HEK293 (cell line): ENCODE data around the gene TP53BP1.

ENCODE experiments used
- HOXA7 ChIP-seq: sonication (generic); formaldehyde crosslinking; IDR thresholded peaks from 2 replicates; pipeline ENCODE4 v1.8.1; 2022; ENCODE audit warnings: missing genetic modification reagents, borderline replicate concordance
- MEIS1 ChIP-seq: sonication (generic); formaldehyde crosslinking; IDR thresholded peaks from 2 replicates; pipeline ENCODE4 v1.8.1; 2022; ENCODE audit warnings: missing genetic modification reagents, mild to moderate bottlenecking, borderline replicate concordance
- MYNN ChIP-seq: fragments of 450-650 bp; formaldehyde crosslinking; IDR thresholded peaks from 2 replicates; pipeline ENCODE4 v1.5.1; 2016; ENCODE audit warnings: missing biosample characterization, missing genetic modification characterization, borderline replicate concordance
- MZF1 ChIP-seq: fragments of 450-650 bp; formaldehyde crosslinking; IDR thresholded peaks from 2 replicates; pipeline ENCODE4 v1.5.1; 2017; ENCODE audit warnings: missing biosample characterization, missing genetic modification characterization, borderline replicate concordance
- RBAK ChIP-seq: fragments of 450-650 bp; formaldehyde crosslinking; IDR thresholded peaks from 2 replicates; pipeline ENCODE4 v1.5.1; 2016; ENCODE audit warnings: missing biosample characterization, missing genetic modification characterization
- SCRT2 ChIP-seq: fragments of 450-650 bp; formaldehyde crosslinking; IDR thresholded peaks from 2 replicates; pipeline ENCODE4 v1.5.1; 2016; ENCODE audit warnings: missing biosample characterization, missing genetic modification characterization
- ZFP69B ChIP-seq: fragments of 450-650 bp; formaldehyde crosslinking; IDR thresholded peaks from 2 replicates; pipeline ENCODE4 v1.5.1; 2016; ENCODE audit warnings: missing biosample characterization, missing genetic modification characterization
- ZNF114 ChIP-seq: fragments of 450-650 bp; formaldehyde crosslinking; IDR thresholded peaks from 2 replicates; pipeline ENCODE4 v1.5.0; 2017; ENCODE audit warnings: missing biosample characterization, missing genetic modification characterization
- ZNF184 ChIP-seq: fragments of 450-650 bp; IDR thresholded peaks from 2 replicates; pipeline ENCODE4 v1.5.1; 2018; ENCODE audit warnings: missing biosample characterization, mild to moderate bottlenecking, missing genetic modification characterization
- ZXDB ChIP-seq: fragments of 450-650 bp; formaldehyde crosslinking; IDR thresholded peaks from 2 replicates; pipeline ENCODE4 v1.5.1; 2016; ENCODE audit warnings: missing biosample characterization, missing genetic modification characterization
- TF ChIP-seq, protein P1 (sequence below): fragments of 450-650 bp; formaldehyde crosslinking; IDR thresholded peaks from 2 replicates; pipeline ENCODE4 v1.5.1; 2016; ENCODE audit warnings: missing biosample characterization, missing genetic modification characterization
- TF ChIP-seq, protein P2 (sequence below): fragments of 450-650 bp; formaldehyde crosslinking; IDR thresholded peaks from 2 replicates; pipeline ENCODE4 v1.5.1; 2016; ENCODE audit warnings: missing biosample characterization, missing genetic modification characterization
- TF ChIP-seq, protein P3 (sequence below): fragments of 450-650 bp; formaldehyde crosslinking; IDR thresholded peaks from 2 replicates; pipeline ENCODE4 v1.5.0; 2017; ENCODE audit warnings: missing biosample characterization, missing genetic modification characterization, borderline replicate concordance

DNA sequence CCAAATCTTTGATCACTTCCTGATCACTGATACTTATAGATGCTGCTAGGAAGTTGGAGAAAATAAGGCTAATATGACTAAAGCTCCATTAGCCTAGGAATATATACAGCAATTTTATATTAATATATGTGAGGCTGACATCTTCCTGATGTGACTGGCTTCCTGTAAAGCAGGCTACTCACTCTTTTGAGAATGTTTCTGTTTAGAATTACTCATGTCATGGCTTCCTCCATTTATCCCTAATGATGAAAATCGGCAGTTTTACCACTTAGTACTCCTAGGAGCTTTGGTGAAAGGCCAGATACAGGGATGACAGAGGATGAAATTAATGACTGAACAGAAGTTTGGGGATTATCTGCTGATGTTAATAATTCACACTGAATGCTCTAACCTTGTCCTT, 20.6 kb upstream of the TP53BP1 start:
- no peak for TF ChIP-seq MYNN (tag by site-specific recombination)
- TF ChIP-seq ZNF184 (tag by site-specific recombination): no peak
- TF ChIP-seq, protein P1, sequence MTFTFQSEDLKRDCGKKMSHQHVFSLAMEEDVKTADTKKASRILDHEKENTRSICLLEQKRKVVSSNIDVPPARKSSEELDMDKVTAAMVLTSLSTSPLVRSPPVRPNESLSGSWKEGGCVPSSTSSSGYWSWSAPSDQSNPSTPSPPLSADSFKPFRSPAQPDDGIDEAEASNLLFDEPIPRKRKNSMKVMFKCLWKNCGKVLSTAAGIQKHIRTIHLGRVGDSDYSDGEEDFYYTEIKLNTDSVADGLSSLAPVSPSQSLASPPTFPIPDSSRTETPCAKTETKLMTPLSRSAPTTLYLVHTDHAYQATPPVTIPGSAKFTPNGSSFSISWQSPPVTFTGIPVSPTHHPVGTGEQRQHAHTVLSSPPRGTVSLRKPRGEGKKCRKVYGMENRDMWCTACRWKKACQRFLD (tag by site-specific recombination): no peak
- TF ChIP-seq, protein P2, sequence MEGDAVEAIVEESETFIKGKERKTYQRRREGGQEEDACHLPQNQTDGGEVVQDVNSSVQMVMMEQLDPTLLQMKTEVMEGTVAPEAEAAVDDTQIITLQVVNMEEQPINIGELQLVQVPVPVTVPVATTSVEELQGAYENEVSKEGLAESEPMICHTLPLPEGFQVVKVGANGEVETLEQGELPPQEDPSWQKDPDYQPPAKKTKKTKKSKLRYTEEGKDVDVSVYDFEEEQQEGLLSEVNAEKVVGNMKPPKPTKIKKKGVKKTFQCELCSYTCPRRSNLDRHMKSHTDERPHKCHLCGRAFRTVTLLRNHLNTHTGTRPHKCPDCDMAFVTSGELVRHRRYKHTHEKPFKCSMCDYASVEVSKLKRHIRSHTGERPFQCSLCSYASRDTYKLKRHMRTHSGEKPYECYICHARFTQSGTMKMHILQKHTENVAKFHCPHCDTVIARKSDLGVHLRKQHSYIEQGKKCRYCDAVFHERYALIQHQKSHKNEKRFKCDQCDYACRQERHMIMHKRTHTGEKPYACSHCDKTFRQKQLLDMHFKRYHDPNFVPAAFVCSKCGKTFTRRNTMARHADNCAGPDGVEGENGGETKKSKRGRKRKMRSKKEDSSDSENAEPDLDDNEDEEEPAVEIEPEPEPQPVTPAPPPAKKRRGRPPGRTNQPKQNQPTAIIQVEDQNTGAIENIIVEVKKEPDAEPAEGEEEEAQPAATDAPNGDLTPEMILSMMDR: no peak
- no peak for TF ChIP-seq MZF1 (tag by site-specific recombination)
- TF ChIP-seq SCRT2 (tag by site-specific recombination): no peak
- TF ChIP-seq ZFP69B: no peak
- TF ChIP-seq MEIS1 (CRISPR knock-in tag): no peak
- no peak for TF ChIP-seq ZXDB (tag by site-specific recombination)
- no peak for TF ChIP-seq HOXA7 (CRISPR knock-in tag)
- TF ChIP-seq RBAK (tag by site-specific recombination): no peak
- TF ChIP-seq, protein P3, sequence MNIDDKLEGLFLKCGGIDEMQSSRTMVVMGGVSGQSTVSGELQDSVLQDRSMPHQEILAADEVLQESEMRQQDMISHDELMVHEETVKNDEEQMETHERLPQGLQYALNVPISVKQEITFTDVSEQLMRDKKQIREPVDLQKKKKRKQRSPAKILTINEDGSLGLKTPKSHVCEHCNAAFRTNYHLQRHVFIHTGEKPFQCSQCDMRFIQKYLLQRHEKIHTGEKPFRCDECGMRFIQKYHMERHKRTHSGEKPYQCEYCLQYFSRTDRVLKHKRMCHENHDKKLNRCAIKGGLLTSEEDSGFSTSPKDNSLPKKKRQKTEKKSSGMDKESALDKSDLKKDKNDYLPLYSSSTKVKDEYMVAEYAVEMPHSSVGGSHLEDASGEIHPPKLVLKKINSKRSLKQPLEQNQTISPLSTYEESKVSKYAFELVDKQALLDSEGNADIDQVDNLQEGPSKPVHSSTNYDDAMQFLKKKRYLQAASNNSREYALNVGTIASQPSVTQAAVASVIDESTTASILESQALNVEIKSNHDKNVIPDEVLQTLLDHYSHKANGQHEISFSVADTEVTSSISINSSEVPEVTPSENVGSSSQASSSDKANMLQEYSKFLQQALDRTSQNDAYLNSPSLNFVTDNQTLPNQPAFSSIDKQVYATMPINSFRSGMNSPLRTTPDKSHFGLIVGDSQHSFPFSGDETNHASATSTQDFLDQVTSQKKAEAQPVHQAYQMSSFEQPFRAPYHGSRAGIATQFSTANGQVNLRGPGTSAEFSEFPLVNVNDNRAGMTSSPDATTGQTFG (tag by site-specific recombination): no peak
- TF ChIP-seq ZNF114 (tag by site-specific recombination): no peak
